Activated CD8-positive, alpha-beta memory T cell treated with anti-CD3 and anti-CD28 coated beads for 4 hours (primary cell): ENCODE data around the gene IP6K3.

Source experiments
- DNase-seq, 2 donors: peaks; one replicate each; pipeline ENCODE4 v3.0.0-alpha.2; 2020; ENCODE audit warnings: low read depth in 2 of 2

IP6K3 gene

DNA sequence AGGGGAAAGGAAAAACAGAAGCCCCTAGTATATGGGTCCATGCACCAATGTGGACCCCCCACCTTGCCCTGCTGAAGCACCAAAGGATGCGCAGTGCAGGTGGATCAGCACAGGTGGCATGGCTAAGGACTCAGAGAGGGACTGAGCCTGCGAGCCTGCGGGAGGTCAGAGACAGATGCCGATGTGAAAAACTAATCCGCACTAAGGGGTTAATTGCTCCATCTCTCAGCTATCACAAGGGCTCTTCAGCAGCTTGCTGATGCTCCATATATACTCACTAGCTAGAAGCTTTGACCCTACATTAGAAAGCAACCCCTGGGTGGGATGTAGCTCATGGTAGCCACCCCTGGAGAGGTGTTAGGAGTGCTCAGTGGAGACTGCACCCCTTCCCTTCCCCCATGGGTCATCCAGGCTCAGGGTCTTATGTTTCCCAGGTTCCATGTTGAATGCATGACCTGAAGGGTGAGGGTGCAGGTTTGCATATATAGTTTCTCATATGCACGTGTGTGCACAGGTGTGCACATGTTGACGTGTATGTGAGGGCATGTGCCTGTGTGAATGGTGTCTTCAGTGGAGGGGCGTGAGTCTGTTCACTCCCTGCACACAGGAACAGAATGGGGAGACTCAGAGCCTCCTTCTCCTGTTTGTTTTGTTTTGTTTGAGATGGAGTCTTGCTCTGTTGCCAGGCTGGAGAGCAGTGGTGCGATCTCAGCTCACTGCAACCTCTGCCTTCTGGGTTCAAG is 13.4 kb upstream of the IP6K3 start:
- DNase-seq = no peak

DNA sequence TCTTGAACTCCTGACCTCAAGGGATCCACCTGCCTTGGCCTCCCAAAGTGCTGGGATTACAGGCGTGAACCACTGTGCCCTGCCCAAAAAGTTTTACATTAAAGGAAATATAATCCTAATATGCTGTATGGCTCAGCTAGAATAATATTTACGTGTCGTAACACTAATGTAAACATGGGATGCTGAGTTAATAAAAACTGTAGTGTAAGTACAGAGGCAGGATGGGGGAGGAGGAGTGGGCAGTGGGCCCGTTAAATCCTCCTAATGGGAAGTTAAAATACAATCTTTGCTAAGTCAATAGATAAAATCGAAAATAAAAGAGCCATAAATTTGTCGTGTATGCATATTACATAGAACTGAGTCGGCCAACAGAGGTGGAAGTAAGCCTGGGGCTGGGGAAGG is 12.1 kb upstream of the IP6K3 start:
- no peak for DNase-seq

DNA sequence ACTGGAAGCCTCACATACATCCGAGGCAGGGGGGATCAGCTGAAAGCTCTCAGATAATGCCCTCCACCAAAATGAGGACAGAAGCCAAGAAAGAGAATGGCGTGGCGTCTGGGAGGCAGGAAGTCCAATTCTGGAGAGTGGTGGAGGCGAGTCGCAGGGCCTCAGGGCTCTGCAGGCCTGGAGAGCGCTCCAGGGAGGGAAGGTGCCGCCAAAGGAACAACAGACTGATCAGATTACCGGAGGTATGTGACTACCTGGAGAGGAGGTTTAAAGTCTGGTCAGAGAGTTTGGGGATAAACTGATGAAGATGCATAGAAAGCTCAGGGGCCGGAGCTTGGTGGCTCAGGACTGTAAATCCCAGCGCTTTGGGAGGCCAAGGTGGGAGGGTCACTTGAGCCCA is 11.2 kb upstream of the IP6K3 start:
- DNase-seq = no peak

DNA sequence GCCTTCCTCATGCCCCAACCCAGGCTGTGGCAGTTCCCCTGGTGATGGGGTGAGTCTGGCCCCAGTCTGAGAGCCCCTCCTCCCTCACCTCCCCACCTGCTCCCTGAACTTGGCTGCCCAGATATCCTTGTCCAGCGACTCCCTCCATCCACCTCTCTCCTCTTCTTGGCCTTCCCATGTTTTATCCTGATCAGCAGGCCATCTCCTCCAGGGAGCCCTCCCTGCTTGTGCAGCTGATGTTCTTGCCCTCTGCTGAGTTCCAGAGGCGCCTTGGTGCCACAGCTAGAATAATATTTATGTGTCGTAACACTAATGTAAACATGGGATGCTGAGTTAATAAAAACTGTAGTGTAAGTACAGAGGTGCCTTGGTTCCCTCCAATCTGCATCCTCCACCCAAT is 10.4 kb upstream of the IP6K3 start:
- DNase-seq = no peak

DNA sequence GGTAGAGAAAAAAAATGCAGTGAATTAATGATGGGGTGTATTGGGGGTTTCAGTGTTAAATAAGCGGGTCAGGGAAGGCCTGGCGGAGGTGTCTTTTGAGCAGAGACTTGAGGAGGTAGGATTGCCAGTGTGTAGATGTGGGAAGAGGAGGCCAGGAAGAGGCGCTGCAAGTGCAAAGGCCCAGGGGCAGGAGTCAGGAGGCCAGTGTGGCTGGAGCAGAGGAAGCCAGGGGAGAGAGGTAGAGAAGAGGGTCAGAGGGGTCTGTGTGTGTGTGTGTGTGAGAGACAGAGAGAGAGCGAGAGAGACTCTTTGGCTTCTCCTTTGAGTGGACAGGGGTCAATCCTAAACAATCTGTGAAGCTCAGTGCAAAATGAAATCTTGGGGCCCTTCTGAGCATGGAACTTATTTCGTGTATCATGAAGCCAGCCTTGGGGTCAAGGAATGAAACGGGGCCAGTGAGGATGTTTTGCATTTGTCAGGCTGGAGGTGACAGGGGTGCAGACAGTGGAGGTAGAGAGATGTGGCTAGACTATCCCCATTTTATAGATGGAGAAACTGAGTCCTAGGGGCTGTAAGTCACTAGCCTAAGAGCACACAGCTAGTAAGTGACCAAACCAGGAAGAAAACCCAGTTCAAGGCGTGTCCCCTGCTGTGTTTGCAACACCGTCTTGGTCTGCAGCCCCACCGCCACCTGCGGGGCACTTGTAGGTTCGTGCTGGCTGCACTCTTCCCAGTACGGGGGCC is 9.7 kb upstream of the IP6K3 start:
- no peak for DNase-seq

DNA sequence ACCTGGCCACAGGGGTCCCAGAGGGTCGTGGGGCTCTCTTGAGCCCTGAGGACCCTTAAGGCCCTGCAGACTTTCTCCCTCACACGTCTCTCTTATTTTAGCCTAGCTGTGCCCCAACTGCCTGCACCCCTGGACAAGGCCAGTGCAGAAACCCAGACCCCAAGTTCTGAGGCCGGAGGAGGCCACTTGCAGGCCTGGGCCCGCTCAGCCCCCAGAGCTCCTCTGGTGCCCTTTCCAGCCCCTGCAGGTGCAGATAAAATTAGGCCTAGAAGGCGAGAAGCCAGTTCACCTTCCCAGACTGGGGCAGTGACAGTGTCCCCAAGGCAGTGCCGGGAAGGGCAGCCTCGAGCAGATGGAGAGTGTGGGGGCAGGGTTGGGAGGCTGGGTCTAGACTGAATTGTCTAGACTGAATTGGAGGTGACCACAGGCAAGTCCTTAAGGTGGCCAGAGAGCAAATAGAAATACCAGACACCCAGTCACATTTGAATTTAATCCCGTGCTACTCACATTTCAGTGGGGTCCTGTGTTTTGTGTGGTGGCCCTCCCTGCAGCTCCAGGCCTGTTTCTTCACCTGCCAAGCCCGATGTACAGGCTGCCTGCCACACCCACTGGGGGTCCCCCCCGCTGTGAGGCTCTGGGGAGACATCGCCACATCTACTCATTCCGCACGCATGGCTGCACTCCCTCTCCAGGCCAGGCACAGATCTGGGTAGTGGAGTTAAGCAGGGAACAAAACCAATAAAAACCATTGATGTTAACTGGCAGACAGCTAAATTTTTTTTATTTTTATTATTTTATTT is 8.6 kb upstream of the IP6K3 start:
- no peak for DNase-seq

DNA sequence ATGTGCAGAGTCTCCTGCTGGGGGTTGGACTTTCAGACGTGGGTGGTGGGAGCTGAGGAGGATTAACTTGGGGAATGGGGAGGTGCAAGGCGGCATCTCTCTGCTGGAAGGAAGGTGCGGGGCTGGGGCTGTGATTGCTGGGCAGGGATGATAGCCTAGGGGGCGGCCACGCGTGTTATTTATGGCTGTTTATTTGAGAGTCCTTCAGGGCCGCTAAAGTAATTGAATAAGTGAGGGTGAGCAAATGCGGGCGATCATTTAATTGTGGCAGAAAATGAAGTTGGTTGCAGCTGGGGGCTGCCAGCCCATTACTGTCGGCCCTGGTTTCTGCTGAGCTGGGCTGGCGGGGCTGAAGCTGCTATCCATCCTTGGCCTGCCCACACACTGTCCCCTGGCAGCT is 7.5 kb upstream of the IP6K3 start:
- no peak for DNase-seq

DNA sequence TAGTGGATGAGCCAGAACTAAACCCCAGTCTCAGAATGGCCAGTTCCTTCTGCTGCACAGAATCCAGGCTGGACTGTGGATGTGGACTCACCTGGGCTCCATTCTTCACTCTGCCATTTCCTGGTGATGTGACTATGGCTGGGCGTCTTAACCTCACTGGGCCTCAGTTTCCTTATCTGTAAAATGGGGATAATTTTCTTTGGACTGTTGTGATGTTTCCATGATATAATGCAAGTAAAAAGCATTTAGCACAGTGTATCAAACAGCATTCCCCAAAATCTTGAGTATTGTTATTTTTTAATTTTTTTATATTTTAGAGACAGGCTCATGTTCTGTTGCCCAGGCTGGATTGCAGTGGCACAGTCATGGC is 5.9 kb upstream of the IP6K3 start:
- DNase-seq = no peak

DNA sequence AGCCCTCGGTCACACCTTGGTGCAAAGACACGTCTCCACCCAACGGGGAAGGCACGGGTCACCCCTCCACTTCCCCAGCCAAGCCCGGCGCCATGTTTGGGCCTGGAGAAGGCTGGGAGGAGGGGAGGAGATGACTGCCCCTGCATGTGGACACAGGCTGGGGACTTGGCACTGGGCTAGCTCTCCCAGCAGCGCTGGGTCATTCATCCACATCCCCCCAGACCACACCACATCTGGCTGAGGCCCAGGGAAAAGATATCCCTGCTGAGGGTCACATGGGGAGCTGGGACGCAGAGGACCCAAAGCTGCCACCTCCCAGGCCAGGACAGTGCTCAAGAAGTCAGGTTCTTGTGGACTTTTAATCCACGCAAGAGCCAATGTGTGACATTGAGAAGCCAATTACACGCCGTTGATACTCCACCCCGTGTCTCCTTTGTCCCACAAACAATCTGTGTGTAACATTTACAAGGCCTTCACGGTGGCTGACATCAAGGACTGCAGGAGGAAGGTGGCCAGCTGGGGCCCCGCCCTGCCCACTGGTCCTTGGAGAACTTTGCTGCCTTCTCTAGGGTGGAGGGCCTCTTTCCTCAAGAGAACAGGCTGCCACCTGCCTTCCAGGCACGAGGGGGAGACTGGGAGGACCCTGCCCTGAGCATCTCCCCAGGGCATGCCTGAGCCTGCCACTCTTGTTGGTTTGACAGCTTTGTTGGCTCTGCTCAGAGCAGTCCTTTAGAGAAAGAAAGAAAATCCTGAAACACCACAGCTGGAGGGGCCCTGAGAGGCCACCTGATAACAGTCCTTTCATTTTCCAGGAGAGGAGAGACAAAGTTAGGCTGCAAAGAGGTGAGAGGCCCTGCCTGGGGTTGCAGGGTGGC is 5.3 kb upstream of the IP6K3 start:
- no peak for DNase-seq

DNA sequence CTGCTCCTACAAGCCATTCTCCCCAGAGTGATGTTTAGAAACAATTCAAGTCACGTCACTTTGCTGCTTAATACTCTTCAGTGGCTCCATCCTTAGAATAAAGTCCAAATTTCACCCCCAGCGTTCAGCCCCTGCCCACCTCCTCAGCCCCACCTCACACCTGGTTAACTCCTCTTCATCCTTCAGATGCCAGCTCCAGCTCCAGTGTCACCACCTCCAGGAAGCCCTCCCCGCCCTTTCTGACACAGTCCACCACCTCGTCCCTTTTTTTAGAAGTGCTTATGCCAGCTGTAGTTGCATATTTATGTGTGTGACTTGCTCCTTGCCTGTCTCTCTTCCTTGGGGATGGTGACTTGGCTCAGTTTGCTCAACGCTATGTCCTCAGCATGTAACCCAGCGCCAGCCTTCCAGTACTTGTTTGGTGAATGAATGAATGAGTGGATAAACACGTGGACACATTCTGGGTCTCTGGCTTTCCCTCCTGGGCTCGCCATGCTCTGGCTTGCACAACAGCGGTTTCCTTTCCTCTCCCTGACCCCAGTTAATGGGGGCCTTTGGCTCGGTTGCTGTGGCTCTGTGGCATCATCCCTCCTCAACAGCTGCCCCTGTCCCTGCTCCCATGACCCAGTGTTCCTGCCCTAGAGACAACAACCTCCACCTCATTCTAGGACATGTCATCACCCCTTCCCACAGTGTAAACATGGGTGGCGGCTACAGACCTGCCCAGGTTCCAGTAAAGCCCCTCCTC is 3.7 kb upstream of the IP6K3 start:
- no peak for DNase-seq

DNA sequence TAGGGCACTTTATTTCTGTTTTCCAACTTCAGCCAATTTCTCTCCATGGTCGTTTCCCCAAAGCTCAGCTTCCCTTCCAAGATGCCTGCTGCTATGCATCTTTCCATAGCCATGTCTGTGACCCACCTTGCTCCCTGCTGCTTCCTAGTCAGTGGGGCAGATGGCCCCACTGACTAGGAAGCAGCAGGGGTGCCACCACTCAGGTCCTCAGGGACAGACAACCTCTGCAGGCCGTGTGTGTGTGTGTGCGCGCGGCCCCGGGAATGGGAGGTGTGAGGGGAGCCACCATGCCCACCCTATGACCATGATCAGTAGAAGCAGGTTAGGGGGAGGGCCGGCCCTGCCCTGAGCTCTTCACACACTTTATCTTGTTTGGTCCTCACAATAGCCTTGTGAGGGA is 2.7 kb upstream of the IP6K3 start:
- DNase-seq = no peak

DNA sequence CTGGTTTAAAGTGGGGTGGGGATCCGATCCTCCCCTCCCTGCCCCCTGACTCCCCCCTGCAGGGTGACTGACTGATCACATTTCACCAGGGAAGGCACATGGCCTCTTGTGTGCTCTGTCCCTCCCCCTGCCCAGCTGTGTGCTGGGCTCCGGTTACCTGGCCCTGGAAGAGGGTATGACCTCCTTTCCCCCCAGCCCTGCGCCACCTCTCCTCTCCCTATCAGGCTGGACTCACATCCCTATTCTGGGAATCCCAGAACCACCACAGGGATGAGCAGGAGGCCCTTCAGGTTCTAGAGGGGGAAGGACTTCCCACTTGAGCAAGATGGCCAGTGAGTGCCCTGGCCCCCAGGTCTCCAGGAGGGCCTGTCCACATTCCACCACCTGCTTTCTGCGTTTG is 2.1 kb upstream of the IP6K3 start:
- no peak for DNase-seq

DNA sequence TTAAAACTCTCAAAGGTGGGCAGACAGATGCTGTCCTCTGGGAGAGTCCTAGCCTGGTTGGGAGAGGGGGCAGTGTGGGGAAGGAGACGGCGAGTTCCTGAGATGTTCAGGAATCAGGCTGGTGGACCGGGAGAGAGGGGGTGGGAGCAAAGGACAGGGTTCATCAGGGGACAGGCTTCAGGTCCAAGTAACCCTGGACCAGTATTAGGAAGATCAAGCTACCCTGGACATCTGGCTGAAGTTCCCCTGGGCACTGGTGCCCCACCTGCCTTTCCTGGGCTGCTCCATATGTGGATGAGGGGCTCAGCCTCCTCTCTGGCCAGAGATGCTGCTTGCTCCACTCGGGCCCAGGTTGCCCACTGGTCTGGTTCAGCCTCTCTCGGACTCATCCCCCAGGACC is 1.1 kb upstream of the IP6K3 start:
- no peak for DNase-seq

DNA sequence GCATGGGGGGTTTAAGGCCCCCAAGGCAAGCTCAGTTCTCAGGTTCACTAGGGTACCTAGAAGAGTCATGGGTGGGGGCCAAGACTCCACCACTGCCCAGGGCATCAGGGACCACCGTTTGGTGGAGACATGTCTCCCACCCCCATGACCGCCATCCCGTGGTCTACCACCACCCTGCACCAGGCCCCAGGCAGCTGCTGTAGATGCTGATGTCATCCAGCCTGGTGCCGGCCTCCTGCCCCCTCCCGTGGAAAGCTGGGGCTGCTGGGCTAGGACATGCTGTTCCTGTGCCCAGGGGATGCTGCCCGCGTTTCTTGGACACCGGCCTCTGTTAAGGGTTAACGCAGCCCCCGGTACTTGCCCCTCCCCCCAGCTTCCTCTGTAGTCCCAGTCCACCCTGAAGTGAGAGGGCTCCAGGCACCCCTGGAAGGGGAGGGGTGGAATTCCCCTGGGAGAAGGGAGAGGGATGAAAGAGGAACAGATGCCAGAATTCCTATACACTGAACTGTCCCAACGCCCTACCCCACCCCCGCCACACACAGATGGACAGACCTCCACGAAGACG is 587 bp downstream of the IP6K3 start:
- DNase-seq = no peak

DNA sequence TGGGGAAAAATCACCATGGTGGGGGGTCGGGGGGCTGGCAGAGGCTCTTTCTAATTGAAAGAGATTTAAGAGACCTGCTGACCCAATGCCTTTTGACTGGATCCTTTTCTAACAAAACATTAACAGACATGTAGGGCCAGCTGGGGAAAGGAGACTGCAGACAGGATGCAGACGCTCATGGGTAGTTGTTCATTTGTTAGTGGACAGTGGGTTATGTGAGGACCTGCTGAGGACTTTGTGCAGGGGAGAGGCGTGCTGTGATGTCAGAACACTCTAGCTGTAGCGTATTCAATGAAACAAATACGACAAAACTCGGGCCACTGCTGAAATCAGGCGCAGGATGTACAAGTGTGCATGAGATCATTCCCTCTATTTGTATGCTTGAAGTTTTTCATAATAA is 1.2 kb downstream of the IP6K3 start:
- no peak for DNase-seq

DNA sequence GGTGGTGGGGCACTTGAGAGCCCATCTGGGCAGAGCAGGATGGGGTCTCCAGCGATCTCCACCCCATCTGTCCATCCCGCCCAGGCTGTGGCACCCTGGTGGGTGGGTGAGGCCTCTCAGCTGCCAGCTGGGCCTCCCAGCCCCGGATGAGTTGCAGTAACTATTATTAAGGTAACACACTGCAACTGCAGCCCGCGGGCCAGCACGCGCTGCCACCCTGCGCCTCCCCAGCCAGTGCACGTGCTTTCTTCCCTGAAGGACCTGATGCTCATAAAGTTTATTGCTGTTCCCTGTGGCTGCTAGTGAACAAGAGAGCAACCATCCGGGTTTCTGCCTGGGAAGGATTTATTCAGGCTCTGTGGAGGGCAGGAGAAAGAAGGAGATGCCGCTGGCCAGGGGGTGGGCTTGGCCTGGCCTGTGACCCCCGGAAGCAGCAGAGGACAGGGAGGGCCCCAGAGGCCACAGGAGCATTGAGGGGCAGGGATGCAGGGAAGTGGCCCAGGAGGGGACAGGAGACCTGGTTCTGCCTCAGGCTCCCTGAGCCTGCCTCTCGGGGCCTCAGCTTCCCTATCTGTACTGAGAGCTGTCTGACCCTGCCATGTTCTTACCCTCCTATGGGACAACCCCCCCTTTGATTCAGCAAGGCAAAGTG is 1.7 kb downstream of the IP6K3 start:
- no peak for DNase-seq

DNA sequence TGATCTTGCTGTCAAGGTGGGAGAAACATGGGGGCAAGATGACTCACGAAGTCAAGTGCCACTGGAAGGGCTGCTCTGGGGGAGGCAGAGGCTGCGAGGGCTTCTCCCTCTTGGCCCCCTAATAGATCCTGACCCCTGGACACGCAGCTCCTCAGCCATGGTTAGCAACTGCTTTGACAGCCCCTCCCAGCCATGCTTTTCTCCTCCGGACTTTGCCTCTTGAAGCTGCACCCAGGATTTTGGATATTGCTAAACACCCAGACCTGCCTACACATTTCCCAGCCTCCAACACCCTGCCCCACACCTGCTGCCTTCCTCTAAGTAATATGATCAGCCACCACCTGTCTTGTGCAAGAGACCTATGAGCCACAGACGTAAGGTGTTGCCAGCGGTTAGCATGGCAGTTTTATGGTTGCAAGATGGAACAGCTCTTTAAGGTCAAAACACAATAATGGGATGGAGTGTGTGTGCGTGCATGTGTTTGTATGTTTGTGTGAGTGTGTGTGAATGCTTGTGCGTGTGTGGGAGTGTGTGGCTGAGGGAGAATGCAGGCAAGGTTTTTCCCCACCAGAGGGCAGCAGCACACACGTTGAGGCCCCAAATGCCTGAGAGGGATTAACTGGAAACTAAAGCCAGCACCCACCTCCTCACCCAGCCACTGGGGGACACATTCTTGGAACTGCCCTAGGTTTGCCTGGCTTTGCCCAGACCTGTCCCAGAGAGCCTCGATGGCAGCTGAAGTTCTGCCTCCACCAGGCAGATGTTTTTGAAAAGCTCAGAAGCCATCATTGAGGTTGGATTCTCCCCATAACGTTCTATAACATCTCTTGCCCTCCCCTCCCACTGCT is 2.5 kb downstream of the IP6K3 start:
- DNase-seq = peak; percentile 48 to 52

DNA sequence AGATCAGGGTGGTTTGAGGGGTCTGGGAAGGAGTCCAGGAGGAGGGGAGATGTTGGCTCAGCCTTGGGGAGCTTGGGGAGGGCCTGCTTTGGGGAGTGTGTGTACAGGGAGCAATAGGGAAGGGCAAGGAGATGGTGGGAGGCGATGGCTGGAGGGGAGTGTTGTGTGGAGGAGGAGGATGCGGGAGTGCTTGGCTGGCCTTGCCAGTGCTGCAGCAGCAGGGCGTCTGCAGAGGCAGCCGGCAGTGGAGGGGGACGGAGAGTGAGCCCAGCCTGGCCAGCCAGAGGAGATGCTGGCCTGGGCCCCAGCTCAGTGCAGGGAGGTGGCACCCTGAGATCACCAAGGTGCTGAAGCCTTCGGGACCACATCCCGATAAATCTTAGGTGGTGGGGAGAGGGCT is 3.9 kb downstream of the IP6K3 start:
- no peak for DNase-seq

DNA sequence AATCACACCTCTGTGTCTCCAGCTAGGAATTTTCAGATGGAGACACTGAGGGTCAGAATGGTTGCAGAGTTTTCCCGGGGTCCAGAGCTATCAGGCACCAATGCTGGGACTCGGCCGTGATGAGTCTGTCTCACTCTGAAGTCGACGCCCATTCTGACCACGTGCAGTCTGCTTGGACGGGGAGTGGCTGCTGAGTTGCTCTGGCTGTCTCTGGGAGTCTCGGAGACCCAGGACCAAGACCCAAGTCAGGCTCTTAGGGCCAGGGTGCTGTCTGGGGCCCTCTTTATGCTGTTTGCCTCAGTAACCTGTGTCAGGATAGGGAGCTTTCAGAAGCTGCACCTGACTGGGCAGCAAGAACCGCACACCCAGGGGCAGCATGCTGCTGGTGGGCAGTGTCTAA is 4.6 kb downstream of the IP6K3 start:
- DNase-seq = no peak
